ENCODE results near the gene SPPL2C.

DNA sequence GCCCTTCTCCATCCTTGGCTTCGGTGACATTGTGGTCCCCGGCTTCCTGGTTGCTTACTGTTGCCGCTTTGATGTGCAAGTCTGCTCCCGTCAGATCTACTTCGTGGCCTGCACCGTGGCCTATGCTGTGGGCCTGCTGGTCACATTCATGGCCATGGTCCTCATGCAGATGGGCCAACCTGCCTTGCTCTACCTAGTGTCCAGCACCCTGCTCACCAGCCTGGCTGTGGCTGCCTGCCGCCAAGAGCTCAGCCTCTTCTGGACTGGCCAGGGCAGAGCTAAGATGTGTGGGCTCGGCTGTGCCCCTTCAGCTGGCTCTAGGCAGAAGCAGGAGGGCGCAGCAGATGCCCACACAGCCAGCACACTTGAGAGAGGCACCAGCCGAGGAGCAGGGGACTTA, 1.5 kb downstream of the SPPL2C start:
- TF ChIP-seq POLR2A (IDR thresholded peaks at IDR 0.05): no peak
- TF ChIP-seq, protein P1, sequence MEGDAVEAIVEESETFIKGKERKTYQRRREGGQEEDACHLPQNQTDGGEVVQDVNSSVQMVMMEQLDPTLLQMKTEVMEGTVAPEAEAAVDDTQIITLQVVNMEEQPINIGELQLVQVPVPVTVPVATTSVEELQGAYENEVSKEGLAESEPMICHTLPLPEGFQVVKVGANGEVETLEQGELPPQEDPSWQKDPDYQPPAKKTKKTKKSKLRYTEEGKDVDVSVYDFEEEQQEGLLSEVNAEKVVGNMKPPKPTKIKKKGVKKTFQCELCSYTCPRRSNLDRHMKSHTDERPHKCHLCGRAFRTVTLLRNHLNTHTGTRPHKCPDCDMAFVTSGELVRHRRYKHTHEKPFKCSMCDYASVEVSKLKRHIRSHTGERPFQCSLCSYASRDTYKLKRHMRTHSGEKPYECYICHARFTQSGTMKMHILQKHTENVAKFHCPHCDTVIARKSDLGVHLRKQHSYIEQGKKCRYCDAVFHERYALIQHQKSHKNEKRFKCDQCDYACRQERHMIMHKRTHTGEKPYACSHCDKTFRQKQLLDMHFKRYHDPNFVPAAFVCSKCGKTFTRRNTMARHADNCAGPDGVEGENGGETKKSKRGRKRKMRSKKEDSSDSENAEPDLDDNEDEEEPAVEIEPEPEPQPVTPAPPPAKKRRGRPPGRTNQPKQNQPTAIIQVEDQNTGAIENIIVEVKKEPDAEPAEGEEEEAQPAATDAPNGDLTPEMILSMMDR (IDR thresholded peaks at IDR 0.05): no peak
